GM12873 (cell line): ENCODE data around the gene COL26A1.
A peak's percentile ranks its signal among the peaks of the same experiment; 100 is the strongest.

Source experiments
- CTCF ChIP-seq: IDR thresholded peaks from 2 replicates; pipeline ENCODE4 v1.5.1; 2012; ENCODE audit warnings: low read depth, mild to moderate bottlenecking, moderate library complexity, low read length, control low read depth; ENCODE audit not compliant: insufficient read depth; ENCODE audit errors: missing control alignments

Gene COL26A1

GRCh38 chr7:101405474-101406067 is 42.9 kb downstream of the COL26A1 start:
- no peak for TF ChIP-seq CTCF

GRCh38 chr7:101410743-101411507 is 48.2 kb downstream of the COL26A1 start:
- TF ChIP-seq CTCF = peak; percentile 86

- TF ChIP-seq CTCF = no peak
These were observed 48.8 kb downstream of the COL26A1 start for GRCh38 chr7:101411508-101411874.

GRCh38 chr7:101412976-101413375 is 50.3 kb downstream of the COL26A1 start:
- no peak for TF ChIP-seq CTCF

GRCh38 chr7:101418694-101419093 is 56.0 kb downstream of the COL26A1 start:
- no peak for TF ChIP-seq CTCF

GRCh38 chr7:101419831-101420230 is 57.2 kb downstream of the COL26A1 start:
- no peak for TF ChIP-seq CTCF

GRCh38 chr7:101420436-101420835 is 57.8 kb downstream of the COL26A1 start:
- TF ChIP-seq CTCF = no peak
